ENCODE measurements around the gene B3GNT5.

B3GNT5 gene

GRCh38 chr3:183230826-183231225, 22.2 kb upstream of the B3GNT5 start:
- no peak for DNase-seq

DNA sequence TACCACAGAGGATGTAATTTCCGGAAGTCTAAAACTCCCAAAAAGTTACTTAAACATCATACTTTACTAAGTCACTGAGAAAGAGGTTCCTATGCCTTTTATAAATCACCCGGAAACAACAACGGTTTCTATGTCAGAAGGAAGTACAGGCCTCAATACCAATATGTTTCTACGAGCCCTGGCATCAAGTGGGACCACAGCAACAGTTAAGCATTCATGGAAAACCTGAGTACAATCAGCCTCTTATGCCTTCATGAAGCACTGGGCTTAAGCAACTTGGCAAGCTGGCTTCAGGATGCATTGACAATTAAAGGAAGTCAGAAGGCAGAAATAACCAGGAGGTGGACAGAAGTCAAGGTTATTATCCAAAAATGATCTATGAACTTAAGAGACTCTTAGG, 19.1 kb upstream of the B3GNT5 start:
- DNase-seq = no peak

GRCh38 chr3:183239046-183239445, 14.0 kb upstream of the B3GNT5 start:
- no peak for DNase-seq

GRCh38 chr3:183242431-183242830, 10.6 kb upstream of the B3GNT5 start:
- DNase-seq = no peak

DNA sequence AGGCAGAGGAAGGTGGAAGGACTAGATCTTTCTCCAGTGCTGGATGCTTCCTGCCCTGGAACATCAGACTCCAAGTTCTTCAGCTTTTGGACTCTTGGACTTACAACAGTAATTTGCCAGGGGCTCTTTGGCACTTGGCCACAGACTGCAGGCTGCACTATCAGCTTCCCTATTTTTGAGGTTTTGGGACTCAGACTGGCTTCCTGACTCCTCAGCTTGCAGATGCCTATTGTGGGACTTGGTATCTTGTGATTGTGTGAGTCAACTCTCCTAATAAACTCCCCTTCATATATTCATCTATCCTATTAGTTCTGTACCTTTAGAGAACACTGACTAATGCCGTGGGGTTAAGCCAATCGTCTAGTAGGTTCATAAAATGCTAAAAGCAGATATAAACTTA, 8.8 kb upstream of the B3GNT5 start:
- no peak for DNase-seq

DNA sequence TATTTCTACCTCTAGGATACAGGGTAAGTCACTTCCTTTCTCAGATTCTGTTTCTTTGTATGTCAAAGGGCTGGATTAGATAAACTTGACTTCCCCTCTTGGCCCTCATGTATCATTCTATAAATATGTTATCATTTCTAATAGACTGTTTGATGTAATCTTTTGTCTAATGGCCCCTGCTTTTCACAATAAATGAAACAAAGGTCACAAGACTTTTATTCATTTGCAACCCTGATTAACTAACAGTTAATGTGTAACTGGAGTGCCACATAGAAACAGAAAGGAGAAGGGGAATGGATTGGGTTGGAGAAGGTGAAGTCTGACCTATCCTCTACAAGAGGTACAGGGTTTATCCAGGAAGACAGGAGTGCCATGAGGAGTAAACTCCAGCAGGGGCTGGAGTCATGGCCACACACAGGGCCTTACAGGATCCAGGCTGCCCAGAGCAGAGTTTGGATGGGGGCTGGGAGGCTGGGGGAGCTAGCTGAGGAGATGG, 8.0 kb upstream of the B3GNT5 start:
- peak; percentile 15 for DNase-seq

- no peak for DNase-seq
These were observed 6.0 kb upstream of the B3GNT5 start for GRCh38 chr3:183247011-183247589.

DNA sequence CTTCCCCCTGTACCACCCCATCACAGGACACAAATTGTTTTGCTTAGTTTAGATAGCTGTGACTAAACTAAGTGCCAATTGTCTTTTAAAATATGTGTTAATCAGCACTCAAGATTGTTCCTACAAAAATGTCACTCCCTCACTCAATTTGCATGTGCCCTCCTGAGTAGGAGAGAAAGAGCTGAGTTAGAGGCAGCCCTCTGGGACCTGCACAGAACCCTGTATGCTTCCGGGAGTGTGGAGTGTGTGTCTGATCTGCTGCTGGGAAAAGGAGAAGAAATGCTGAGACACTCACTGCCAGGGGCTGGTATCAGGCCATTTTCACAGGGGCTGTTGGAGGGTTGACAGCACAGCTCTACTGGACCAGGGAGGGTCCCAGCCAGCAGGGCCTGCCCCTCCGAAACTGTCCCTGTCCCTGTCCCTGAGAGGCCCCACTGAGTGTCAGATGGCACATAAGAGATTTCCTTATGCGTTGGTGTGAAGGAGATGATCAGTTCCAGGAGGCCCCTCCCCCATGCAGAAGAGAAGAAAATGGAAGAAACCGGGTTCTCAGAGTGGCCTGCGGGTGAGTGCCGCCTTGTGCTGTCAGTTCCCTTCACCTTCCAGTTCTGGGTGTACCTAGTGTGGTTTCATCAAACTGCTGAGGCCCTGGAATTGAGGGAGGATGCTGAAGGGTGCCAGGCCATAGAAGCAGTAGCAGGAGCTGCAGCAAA, 3.9 kb upstream of the B3GNT5 start:
- no peak for DNase-seq

DNA sequence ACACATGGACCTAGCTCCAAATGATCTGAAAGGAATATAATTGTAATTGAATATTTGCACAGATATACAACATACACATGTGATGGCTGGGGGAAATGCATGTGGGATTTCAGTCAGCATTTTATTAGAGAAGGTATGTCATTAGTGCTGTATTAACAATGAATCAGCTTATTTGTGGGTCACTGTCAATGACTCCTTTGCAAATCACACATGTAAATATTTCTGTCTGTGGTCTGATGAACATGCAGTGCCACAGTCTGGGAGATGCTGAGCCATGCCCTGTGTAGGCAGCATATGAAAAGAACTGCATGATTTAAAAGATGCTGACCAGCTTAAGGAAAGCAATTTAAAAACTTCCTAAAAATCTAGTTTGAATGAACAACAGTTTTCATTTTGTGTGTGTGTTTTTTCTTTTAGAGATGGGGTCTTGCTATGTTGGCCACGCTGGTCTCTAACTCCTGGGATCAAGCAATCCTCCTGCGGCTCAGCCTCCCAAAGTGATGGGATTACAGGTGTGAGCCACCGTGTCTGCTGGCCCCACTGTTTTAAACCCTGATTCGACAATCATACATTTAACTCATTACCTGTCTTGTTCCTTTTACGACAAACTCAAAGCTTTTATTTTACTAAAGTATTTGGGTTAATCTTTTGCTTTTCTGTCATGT, 803 bp upstream of the B3GNT5 start:
- no peak for DNase-seq

GRCh38 chr3:183253528-183254486, 754 bp downstream of the B3GNT5 start:
- peak; percentile 69 for DNase-seq

- peak; percentile 58 for DNase-seq
These were observed 1.7 kb downstream of the B3GNT5 start for GRCh38 chr3:183254487-183255347.

GRCh38 chr3:183255348-183255730, 2.3 kb downstream of the B3GNT5 start:
- DNase-seq = peak; percentile 62

- DNase-seq = no peak
These were observed 6.0 kb downstream of the B3GNT5 start for GRCh38 chr3:183259087-183259486.

GRCh38 chr3:183259621-183260020, 6.6 kb downstream of the B3GNT5 start:
- no peak for DNase-seq

GRCh38 chr3:183260167-183260904, 7.3 kb downstream of the B3GNT5 start:
- no peak for DNase-seq

DNA sequence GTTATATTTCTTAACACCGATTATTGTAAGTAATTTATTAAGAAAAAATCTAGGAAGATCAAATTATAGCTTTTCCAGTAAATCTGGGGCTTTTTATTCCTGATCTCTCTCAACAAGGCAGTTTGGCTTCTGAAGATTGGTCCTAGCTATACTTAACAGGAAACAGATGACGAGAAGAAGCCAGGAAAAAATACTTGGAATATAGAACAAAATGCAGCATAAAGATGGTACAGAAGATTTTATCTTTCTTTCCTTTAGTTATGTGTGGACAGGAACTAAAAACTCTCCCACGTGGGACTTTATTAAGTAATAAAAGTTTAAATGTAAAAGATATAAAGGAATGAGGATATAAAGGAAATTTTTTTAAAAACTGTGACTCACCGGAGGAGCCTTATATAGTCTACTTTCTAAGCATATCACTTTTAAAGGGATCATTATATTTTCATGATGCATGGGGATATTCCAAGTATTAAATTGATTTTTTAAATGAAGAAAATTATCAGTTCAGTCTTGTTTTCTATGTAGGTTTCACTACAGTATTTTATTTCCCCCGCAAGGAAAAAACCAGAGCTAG, 8.2 kb downstream of the B3GNT5 start:
- DNase-seq = no peak

GRCh38 chr3:183262875-183263378, 9.9 kb downstream of the B3GNT5 start:
- no peak for DNase-seq

DNA sequence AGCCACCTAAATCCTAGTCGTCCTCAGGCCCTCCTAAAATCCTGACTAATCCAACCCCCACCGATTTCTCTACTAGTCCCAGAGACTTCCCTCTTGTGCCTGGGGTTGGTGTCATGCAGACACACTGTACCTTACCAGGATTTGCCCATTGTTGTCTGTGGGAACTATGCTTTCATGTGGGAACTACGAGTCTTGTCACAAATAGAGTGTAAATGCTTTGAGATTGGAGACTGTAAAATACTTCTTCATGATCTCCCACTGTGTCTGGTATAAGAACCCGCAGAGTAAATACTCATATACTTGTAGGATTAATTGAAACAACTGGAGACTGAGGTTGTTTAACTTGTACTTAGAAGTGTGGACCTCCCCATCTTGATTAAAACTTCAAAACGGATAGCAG, 11.2 kb downstream of the B3GNT5 start:
- peak; percentile 17 for DNase-seq

- peak; percentile 77 for DNase-seq
These were observed 12.1 kb downstream of the B3GNT5 start for GRCh38 chr3:183265157-183265642.

DNA sequence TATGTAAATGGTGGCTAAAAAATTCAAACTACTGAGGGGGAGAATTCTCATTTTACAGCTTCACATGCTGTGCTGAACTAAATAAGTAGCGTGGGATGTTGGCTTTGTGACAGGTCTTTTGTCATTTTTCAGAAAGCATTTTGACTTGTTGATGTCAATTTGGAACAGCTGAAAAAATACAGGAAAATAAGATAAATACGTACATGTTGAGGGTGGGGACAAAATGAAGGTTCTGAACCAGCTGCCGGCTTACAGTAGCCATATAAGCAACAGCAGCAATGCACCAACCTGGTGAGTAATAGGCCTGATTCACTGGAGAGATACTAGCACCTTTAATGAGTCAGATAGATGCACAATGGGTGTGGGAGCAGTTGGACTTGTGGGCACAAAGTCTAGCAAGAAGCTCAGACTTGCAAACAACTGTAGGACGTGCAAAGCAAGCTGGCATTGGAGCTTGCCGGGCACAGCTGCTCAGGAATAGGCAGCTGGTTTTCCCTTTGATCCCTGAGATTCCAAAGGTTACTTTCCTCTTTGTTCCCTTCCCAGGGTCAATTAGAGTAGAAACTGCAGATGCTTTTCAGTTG, 12.9 kb downstream of the B3GNT5 start:
- peak; percentile 88 for DNase-seq
